GM19324 (cell line): ENCODE data around the gene CP.

Experiments used
- ATAC-seq: cut with Tn5 transposase; IDR thresholded peaks from one replicate; pipeline ENCODE4 v1.9.1; 2021; ENCODE audit warnings: mild to moderate bottlenecking, moderate library complexity; ENCODE audit not compliant: unreplicated experiment, low FRiP score

Gene CP

GRCh38 chr3:149188494-149188893 is 33.1 kb downstream of the CP start:
- no peak for ATAC-seq

GRCh38 chr3:149186721-149187120 is 34.9 kb downstream of the CP start:
- no peak for ATAC-seq

GRCh38 chr3:149186219-149186618 is 35.4 kb downstream of the CP start:
- no peak for ATAC-seq

- no peak for ATAC-seq
Measured at GRCh38 chr3:149181182-149181581, 40.4 kb downstream of the CP start.

GRCh38 chr3:149180057-149180573 is 41.5 kb downstream of the CP start:
- ATAC-seq, result no peak

- no peak for ATAC-seq
Measured at GRCh38 chr3:149179220-149179619, 42.4 kb downstream of the CP start.

GRCh38 chr3:149177122-149177521 is 44.5 kb downstream of the CP start:
- ATAC-seq, result no peak

GRCh38 chr3:149174901-149175300 is 46.7 kb downstream of the CP start:
- peak; percentile 59 for ATAC-seq

- no peak for ATAC-seq
Measured at GRCh38 chr3:149170672-149171071, 51.0 kb downstream of the CP start.

GRCh38 chr3:149167898-149168297 is 53.7 kb downstream of the CP start:
- ATAC-seq, result no peak

GRCh38 chr3:149163066-149163465 is 58.6 kb downstream of the CP start:
- ATAC-seq, result no peak

- ATAC-seq, result no peak
Measured at GRCh38 chr3:149162007-149162406, 59.6 kb downstream of the CP start.

GRCh38 chr3:149160754-149161300 is 60.8 kb downstream of the CP start:
- no peak for ATAC-seq

GRCh38 chr3:149153402-149153801 is 68.2 kb downstream of the CP start:
- no peak for ATAC-seq

- peak; percentile 83 for ATAC-seq
Measured at GRCh38 chr3:149152420-149152819, 69.2 kb downstream of the CP start.

- no peak for ATAC-seq
Measured at GRCh38 chr3:149151843-149152242, 69.8 kb downstream of the CP start.

GRCh38 chr3:149150436-149150835 is 71.2 kb downstream of the CP start:
- no peak for ATAC-seq

- ATAC-seq, result peak; percentile 75
Measured at GRCh38 chr3:149145974-149146373, 75.7 kb downstream of the CP start.

GRCh38 chr3:149145356-149145755 is 76.3 kb downstream of the CP start:
- no peak for ATAC-seq

GRCh38 chr3:149142682-149143081 is 78.9 kb downstream of the CP start:
- no peak for ATAC-seq

GRCh38 chr3:149134575-149134974 is 87.1 kb downstream of the CP start:
- no peak for ATAC-seq

GRCh38 chr3:149131589-149131988 is 90.0 kb downstream of the CP start:
- no peak for ATAC-seq
